Kidney (tissue), 14 donors: ENCODE data around the gene CLCN3. TPM values are rescaled to one million over a fixed set of nuclear protein-coding genes. Genes with fewer than 3 reads are reported as not detected.
"Not testable (repeated sequence)": the region's sequence is repeated elsewhere in the genome, so short reads cannot be mapped to it uniquely, and the experiment has no call there.

Experiments used
- DNase-seq, 5 donors: peaks; one replicate each; pipeline ENCODE4 v3.0.0-alpha.2; 2013 to 2020
- FAIRE-seq: peaks from 2 replicates; lab custom pipeline; 2012; peaks lifted over from hg19 to GRCh38; lab: Jason Lieb, UNC
- H3K27ac ChIP-seq, 2 donors: one replicate each; pipeline ENCODE4 v1.7.0; 2013; ENCODE audit warnings: low read depth in 2 of 2, low read length in 2 of 2, inconsistent platforms in 1 of 2
- H3K27me3 ChIP-seq: one replicate; pipeline ENCODE4 v1.7.1; 2013; ENCODE audit warnings: low read length, inconsistent platforms; ENCODE audit not compliant: control insufficient read depth, insufficient read depth
- H3K36me3 ChIP-seq, 3 donors: one replicate each; pipeline versions ENCODE4 v1.7.0 to v1.7.1; 2013; ENCODE audit warnings: low read length in 3 of 3, control low read depth in 1 of 3, inconsistent platforms in 1 of 3; ENCODE audit not compliant: insufficient read depth in 3 of 3, control insufficient read depth in 2 of 3
- H3K4me1 ChIP-seq, 3 donors: one replicate each; pipeline versions ENCODE4 v1.7.0 to v1.7.1; 2013; ENCODE audit warnings: low read length in 3 of 3, inconsistent platforms in 1 of 3, low read depth in 1 of 3; ENCODE audit not compliant: control insufficient read depth in 2 of 3, insufficient read depth in 2 of 3
- H3K4me3 ChIP-seq, 3 donors: one replicate each; pipeline versions ENCODE4 v1.7.0 to v1.8.1; 2013; ENCODE audit warnings: low read length in 3 of 3, control low read depth in 1 of 3, inconsistent platforms in 1 of 3
- H3K9ac ChIP-seq, 3 donors: one replicate each; pipeline versions ENCODE4 v1.7.0 to v1.7.1; 2013; ENCODE audit warnings: low read length in 3 of 3, control low read depth in 1 of 3, inconsistent platforms in 1 of 3
- H3K9me3 ChIP-seq, 3 donors: one replicate each; pipeline versions ENCODE4 v1.7.0 to v1.7.1; 2013; ENCODE audit warnings: low read length in 3 of 3, control low read depth in 1 of 3, inconsistent platforms in 1 of 3; ENCODE audit not compliant: control insufficient read depth in 2 of 3, insufficient read depth in 1 of 3
- intact Hi-C: fragments of 100-400 bp; cut with DNase I; formaldehyde crosslinking; loops from one replicate; pipeline ENCODE4 v1.11.1; 2022
- polyA plus RNA-seq: library from polyadenylated mRNA; stranded (reverse); fragments of 350-450 nt; fragmentation: Illumina TruSeq; extraction: RNeasy Lipid Tissue Mini Kit (QIAGEN cat#74804); gene quantifications from one replicate; pipeline ENCODE4 v1.2.3, GENCODE V29; 2014; ENCODE audit warnings: low read depth, low replicate concordance; ENCODE audit not compliant: insufficient read depth
- total RNA-seq: library from RNA; stranded (reverse); fragmentation: NEBNext Ultra II Directional; extraction: Animal tissue kit (Norgen Biotek cat#: 25700); gene quantifications from one replicate; pipeline ENCODE4 v1.2.1, GENCODE V29; 2021
- TF ChIP-seq, protein P1 (sequence below): IDR thresholded peaks from 3 replicates; pipeline ENCODE4 v1.5.1; 2012; ENCODE audit warnings: mild to moderate bottlenecking, moderate library complexity, borderline replicate concordance; ENCODE audit not compliant: insufficient read depth; ENCODE audit errors: extremely low read depth
- donor health status: control.
- donor health status: control.
- donor health status: control.
- donor health status: control.
- donor health status: control.
- donor health status: DM: yes; HTN: yes; CAD: no.
- donor health status: Normal renal cell carcinoma (clear cell type).

Gene CLCN3
- total and polyA plus RNA-seq, 2 donors from 2014 or later, result 16.6 to 70.2 TPM

- FAIRE-seq (no peak), DNase-seq (peak in 2 of 5 donors; percentile 6 to 11)
- Histone ChIP-seq H3K36me3 (no peaks in the 10 kb centered on the region), H3K9ac (peak overlapping the region in 1 of 3 donors; percentile 59), H3K4me3 (peak overlapping the region in 2 of 3 donors; percentile 77 to 82), H3K27ac (peak overlapping the region; percentile 16 to 24), H3K27me3 (no peaks in the 10 kb centered on the region), H3K9me3 (no peaks in the 10 kb centered on the region), H3K4me1 (peaks cover 2 to 17% (median 15%) of the 10 kb centered on the region in 3 donors)
- intact Hi-C loops, result no loop called here
- TF ChIP-seq, protein P1, sequence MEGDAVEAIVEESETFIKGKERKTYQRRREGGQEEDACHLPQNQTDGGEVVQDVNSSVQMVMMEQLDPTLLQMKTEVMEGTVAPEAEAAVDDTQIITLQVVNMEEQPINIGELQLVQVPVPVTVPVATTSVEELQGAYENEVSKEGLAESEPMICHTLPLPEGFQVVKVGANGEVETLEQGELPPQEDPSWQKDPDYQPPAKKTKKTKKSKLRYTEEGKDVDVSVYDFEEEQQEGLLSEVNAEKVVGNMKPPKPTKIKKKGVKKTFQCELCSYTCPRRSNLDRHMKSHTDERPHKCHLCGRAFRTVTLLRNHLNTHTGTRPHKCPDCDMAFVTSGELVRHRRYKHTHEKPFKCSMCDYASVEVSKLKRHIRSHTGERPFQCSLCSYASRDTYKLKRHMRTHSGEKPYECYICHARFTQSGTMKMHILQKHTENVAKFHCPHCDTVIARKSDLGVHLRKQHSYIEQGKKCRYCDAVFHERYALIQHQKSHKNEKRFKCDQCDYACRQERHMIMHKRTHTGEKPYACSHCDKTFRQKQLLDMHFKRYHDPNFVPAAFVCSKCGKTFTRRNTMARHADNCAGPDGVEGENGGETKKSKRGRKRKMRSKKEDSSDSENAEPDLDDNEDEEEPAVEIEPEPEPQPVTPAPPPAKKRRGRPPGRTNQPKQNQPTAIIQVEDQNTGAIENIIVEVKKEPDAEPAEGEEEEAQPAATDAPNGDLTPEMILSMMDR, result no peak
Measured at GRCh38 chr4:169622566-169622965, 2.2 kb downstream of the CLCN3 start.

DNA sequence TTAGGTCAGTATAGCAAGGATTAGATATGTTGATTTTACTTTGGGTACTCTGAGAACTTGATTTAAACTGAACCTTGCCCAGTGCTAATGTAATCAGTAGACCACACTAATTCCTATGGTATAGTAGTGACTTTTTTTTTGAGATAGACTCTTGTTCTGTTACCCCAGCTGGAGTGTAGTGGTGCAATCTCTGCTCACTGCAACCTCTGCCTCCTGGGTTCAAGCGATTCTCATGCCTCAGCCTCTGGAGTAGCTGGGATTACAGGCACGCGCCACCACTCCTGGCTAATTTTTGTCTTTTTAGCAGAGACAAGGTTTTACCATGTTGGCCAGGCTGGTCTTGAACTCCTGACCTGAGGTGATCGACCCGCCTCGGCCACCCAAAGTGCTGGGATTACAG, 3.6 kb downstream of the CLCN3 start:
- H3K9ac ChIP-seq, H3K27ac ChIP-seq, FAIRE-seq, DNase-seq, H3K9me3 ChIP-seq, H3K27me3 ChIP-seq, intact Hi-C loops, H3K36me3 ChIP-seq, H3K4me3 ChIP-seq: not testable (repeated sequence)
- H3K4me1 ChIP-seq, result peaks cover 2 to 18% (median 17%) of the 10 kb centered on the region in 3 donors

GRCh38 chr4:169625886-169626285, 5.5 kb downstream of the CLCN3 start:
- no peaks in the 10 kb centered on the region for H3K36me3 ChIP-seq
- no peaks in the 10 kb centered on the region for H3K9me3 ChIP-seq
- TF ChIP-seq, protein P1, result no peak
- H3K27ac ChIP-seq, result peak overlapping the region in 1 of 2 donors; percentile 7
- no peak for FAIRE-seq
- H3K27me3 ChIP-seq, result no peaks in the 10 kb centered on the region
- intact Hi-C loops, result no loop called here
- H3K4me1 ChIP-seq, result peaks cover 2 to 17% (median 16%) of the 10 kb centered on the region in 3 donors
- no peak for DNase-seq
- no peak overlapping the region for H3K9ac ChIP-seq
- no peak overlapping the region for H3K4me3 ChIP-seq

DNA sequence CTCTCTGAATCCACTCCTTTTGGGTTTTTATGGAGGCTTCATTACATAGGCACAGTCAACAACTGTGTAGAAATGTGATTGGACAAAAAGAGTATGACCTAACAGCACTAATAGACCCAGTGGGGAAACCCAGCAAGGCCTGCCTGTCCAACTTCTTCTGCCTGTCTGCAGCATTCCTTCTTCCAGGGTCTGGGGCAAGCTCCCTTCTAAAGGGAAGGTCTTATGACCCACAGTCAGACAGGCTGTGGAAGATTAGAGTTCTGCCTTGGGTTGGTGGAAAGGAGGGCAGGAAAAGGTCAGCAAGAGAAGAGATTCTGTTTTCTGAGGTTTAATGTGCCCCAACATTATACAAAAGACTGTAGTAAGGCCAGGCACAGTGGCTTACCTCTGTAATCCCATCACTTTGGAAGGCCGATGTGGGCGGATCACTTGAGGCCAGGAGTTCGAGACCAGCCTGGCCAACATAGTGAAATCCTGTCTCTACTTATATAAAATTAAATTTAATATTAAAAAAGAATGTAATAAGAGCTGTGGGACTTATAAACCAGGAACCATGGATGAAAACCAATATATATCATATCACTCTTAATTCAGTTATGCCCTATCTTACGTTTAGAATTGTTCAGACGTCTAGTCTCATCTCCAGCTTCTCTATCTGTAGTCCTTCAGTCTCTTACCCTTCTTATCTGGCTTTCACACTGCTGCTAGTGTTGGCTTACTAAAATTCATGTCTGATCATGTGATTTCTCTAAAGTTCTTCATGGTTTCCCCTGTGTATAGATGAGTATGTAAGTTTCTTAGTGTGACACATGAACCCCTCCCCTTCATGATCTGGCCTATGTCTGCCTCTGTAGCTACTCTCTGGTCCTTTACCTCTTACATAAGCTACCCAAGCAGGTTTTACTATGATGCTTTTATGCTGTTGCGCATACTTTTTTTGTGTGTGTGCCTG, 6.2 kb downstream of the CLCN3 start:
- FAIRE-seq, result no peak
- no peak for DNase-seq
- H3K9me3 ChIP-seq, result no peaks in the 10 kb centered on the region
- peaks cover 2 to 17% (median 16%) of the 10 kb centered on the region in 3 donors for H3K4me1 ChIP-seq
- no peaks in the 10 kb centered on the region for H3K27me3 ChIP-seq
- H3K9ac ChIP-seq, result no peak overlapping the region
- TF ChIP-seq, protein P1, result no peak
- intact Hi-C loops, result no loop called here
- no peak overlapping the region for H3K4me3 ChIP-seq
- peak overlapping the region; percentile 58 to 84 for H3K27ac ChIP-seq
- H3K36me3 ChIP-seq, result no peaks in the 10 kb centered on the region
